ENCODE measurements around the gene ADAT3.

ADAT3 gene

GRCh38 chr19:1905110-1905862 is at the start of gene ADAT3, which contains the start of gene SCAMP4:
Gene ADAT3 (plus strand): TSS chr19:1905399. CDS start chr19:1912048, 6,649 bp downstream.
Gene SCAMP4 (plus strand): TSS chr19:1905399. CDS start chr19:1915020, 9,621 bp downstream.
- peak; percentile 74 for TF ChIP-seq CTCF (IDR thresholded peaks at IDR 0.05)
- Histone ChIP-seq H3K4me3 (ENCODE audit: low read depth in 1 of 2, low read length in 1 of 2) (peak within 1 kb of the TSS; percentile 67 to 68), H3K9me3 (no peaks in the 10 kb centered on the region), H3K36me3 (no peaks in the 10 kb centered on the region), H3K27ac (peak within 1 kb of the TSS; percentile 85), H3K4me1 (ENCODE audit: control insufficient read depth in 1 of 2, insufficient read depth in 1 of 2, low read depth in 1 of 2, low read length in 1 of 2) (peaks cover 29 to 37% of the 10 kb centered on the region in 2 experiments), H3K27me3 (peaks cover 8% of the 10 kb centered on the region)

- H3K27me3 ChIP-seq = peaks cover 16% of the 10 kb centered on the region
- H3K4me1 ChIP-seq (ENCODE audit: control insufficient read depth in 1 of 2, insufficient read depth in 1 of 2, low read depth in 1 of 2, low read length in 1 of 2) = peaks cover 81 to 97% of the 10 kb centered on the region in 2 experiments
- H3K4me3 ChIP-seq (ENCODE audit: low read depth in 1 of 2, low read length in 1 of 2) = peak overlapping the region; percentile 73 to 85
- H3K9me3 ChIP-seq = no peaks in the 10 kb centered on the region
- peaks cover 9% of the 10 kb centered on the region for H3K36me3 ChIP-seq
- peak overlapping the region; percentile 98 for H3K27ac ChIP-seq
- TF ChIP-seq CTCF (IDR thresholded peaks at IDR 0.05) = no peak
Measured at GRCh38 chr19:1855828-1856255, 49.4 kb upstream of the ADAT3 start.

GRCh38 chr19:1856345-1856697 is 48.9 kb upstream of the ADAT3 start:
- H3K4me3 ChIP-seq (ENCODE audit: low read depth in 1 of 2, low read length in 1 of 2) = peak overlapping the region; percentile 73 to 85
- peaks cover 83 to 99% of the 10 kb centered on the region in 2 experiments for H3K4me1 ChIP-seq (ENCODE audit: control insufficient read depth in 1 of 2, insufficient read depth in 1 of 2, low read depth in 1 of 2, low read length in 1 of 2)
- H3K36me3 ChIP-seq = peaks cover 9% of the 10 kb centered on the region
- peaks cover 14% of the 10 kb centered on the region for H3K27me3 ChIP-seq
- H3K9me3 ChIP-seq = no peaks in the 10 kb centered on the region
- H3K27ac ChIP-seq = peak overlapping the region; percentile 98
- TF ChIP-seq CTCF (IDR thresholded peaks at IDR 0.05) = no peak

GRCh38 chr19:1856698-1857603 is 48.2 kb upstream of the ADAT3 start:
- Histone ChIP-seq H3K27ac (peak overlapping the region; percentile 98), H3K4me1 (ENCODE audit: control insufficient read depth in 1 of 2, insufficient read depth in 1 of 2, low read depth in 1 of 2, low read length in 1 of 2) (peaks cover 89 to 99% of the 10 kb centered on the region in 2 experiments), H3K27me3 (peaks cover 8% of the 10 kb centered on the region), H3K9me3 (no peaks in the 10 kb centered on the region), H3K4me3 (ENCODE audit: low read depth in 1 of 2, low read length in 1 of 2) (peak overlapping the region; percentile 73 to 85), H3K36me3 (peaks cover 9% of the 10 kb centered on the region)
- TF ChIP-seq CTCF (IDR thresholded peaks at IDR 0.05) = peak; percentile 27

- Histone ChIP-seq H3K27me3 (no peaks in the 10 kb centered on the region), H3K4me3 (ENCODE audit: low read depth in 1 of 2, low read length in 1 of 2) (peak overlapping the region; percentile 73 to 85), H3K4me1 (ENCODE audit: control insufficient read depth in 1 of 2, insufficient read depth in 1 of 2, low read depth in 1 of 2, low read length in 1 of 2) (peaks cover 88 to 96% of the 10 kb centered on the region in 2 experiments), H3K27ac (peak overlapping the region; percentile 98), H3K36me3 (peaks cover 9% of the 10 kb centered on the region), H3K9me3 (no peaks in the 10 kb centered on the region)
- TF ChIP-seq CTCF (IDR thresholded peaks at IDR 0.05) = no peak
Measured at GRCh38 chr19:1857648-1858326, 47.4 kb upstream of the ADAT3 start.
